Heart left ventricle (tissue), 13 donors: ENCODE measurements around the gene SERPINB4.

ENCODE experiments used
- CTCF ChIP-seq, 12 donors: fragments of 200-600 bp; sonication (generic) in 4 of 12; IDR thresholded peaks; one replicate each; pipeline versions ENCODE4 v1.5.0 to v1.8.0; 2018 to 2022; ENCODE audit warnings: antibody characterized with exemption in 12 of 12, mild to moderate bottlenecking in 5 of 12
- POLR2A ChIP-seq, 2 donors: fragments of 450-650 bp; IDR thresholded peaks; one replicate each; pipeline ENCODE4 v1.6.1; 2017; ENCODE audit warnings: antibody characterized with exemption in 2 of 2, mild to moderate bottlenecking in 2 of 2, moderate library complexity in 2 of 2
- donor health status: ischemic (EF 13 %, LVEDD 7.1; RV severe dilation, severe dysfunction).
- donor health status: DM: no; HTN: yes; CAD: no.
- donor health status: DM: no; HTN: no; CAD: no.
- donor health status: ischemic (EF 25% LVEDD 6.9; RV normal size, moderate dysfunction).
- donor health status: ischemic (EF 25% LVEDD 5.7; RV mildly dilated, moderate dysfunction).
- donor health status: ischemic (EF 35%, LVEDD 5.7; RV mildly dilated, moderate dysfunction).
- donor health status: nonischemic (EF 11% LVEDD 7.7; RV severe dilation, severe dysfunction).
- donor health status: DM: yes; HTN: yes; CAD: no.
- donor health status: PGD.
- donor health status: ischemic (EF 29% LVEDD 5.4; RV normal size, mild dysfunction).
- donor health status: nonischemic (EF 23%, LVEDD 6.1; RV moderate dilation, normal function).

- no peak for TF ChIP-seq CTCF (IDR thresholded peaks at IDR 0.05)
- no peak for TF ChIP-seq POLR2A (IDR thresholded peaks at IDR 0.05)
Measured at GRCh38 chr18:63686871-63687270, 42.8 kb upstream of the SERPINB4 start.
